Left cardiac atrium (tissue), 4 donors: ENCODE measurements around the gene SH2D3C. TPM values are rescaled to one million over a fixed set of nuclear protein-coding genes. Genes with fewer than 3 reads are reported as not detected.

Experiments
- ATAC-seq, 2 donors: fragments of 200-7000 bp; cut with Tn5 transposase; one replicate each; pipeline ENCODE4 v1.9.1; 2020; ENCODE audit warnings: mild to moderate bottlenecking in 2 of 2, moderate library complexity in 2 of 2
- DNase-seq: peaks from one replicate; pipeline ENCODE4 v3.0.0-alpha.2; 2020
- intact Hi-C, 2 donors: fragments of 100-400 bp; cut with DNase I; formaldehyde crosslinking; loops; one replicate each; pipeline versions ENCODE4 v1.14.1 to v1.15.1; 2022 to 2023
- microRNA-seq, 2 donors: library from miRNA; unstranded; fragments of <30 nt; microRNA quantifications; one replicate each; pipeline ENCODE4 v1.2.0, GENCODE V29; 2020
- total RNA-seq, 2 donors: library from RNA; stranded (reverse); fragmentation: NEBNext Ultra II Directional; extraction: Animal tissue kit (Norgen Biotek cat#: 25700); gene quantifications; one replicate each; pipeline ENCODE4 v1.2.1, GENCODE V29; 2021
- donor health status: DM: no; HTN: yes; CAD: no.
- donor health status: DM: no; HTN: yes; CAD: no; lungs with severe emphysema.
- donor health status: DM: yes; HTN: yes; CAD: no.
- donor health status: Dilated cardiomyopathy.

Gene SH2D3C
- total RNA-seq, 2 donors from 2014 or later, result 18.4 to 21.5 TPM

DNA sequence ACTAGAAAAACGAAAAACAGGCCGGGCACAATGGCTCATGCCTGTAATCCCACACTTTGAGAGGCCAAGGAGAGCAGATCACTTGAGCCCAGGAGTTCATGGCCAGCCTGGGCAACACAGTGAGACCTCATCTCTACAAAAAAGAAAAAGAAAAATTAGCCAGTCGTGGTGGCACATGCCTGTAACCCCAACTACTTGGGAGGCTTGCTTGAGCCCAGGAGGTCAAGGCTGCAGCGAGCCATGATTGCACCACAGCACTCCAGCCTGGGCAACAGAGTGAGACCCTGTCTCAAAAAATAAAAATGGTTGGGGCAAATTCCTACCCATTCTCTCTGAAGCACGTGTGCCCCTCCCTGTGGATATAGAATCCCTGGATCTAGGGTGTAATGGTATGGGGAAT is 80.1 kb downstream of the SH2D3C start:
- DNase-seq (no peak), ATAC-seq (no peak)
- intact Hi-C loops, result no loop called here

DNA sequence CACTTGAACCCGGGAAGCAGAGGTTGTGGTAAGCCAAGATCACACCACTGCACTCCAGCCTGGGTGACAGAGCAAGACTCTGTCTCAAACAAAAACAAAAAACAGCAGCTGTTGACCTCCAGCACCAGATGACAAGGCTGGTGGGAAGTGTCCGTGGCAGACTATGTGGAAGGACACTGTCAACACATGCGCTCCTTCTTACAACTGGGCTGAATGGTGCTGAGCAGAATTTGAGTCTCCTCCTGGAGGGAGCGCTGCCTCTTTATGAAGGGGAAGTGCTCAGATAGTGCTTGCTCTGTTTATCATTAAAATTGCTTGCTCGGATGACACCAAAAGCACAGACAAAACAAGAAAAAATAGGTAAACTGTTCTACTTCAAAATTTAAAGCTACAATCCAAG is 80.9 kb downstream of the SH2D3C start:
- no peak for DNase-seq
- no peak for ATAC-seq
- intact Hi-C loops, result no loop called here

DNA sequence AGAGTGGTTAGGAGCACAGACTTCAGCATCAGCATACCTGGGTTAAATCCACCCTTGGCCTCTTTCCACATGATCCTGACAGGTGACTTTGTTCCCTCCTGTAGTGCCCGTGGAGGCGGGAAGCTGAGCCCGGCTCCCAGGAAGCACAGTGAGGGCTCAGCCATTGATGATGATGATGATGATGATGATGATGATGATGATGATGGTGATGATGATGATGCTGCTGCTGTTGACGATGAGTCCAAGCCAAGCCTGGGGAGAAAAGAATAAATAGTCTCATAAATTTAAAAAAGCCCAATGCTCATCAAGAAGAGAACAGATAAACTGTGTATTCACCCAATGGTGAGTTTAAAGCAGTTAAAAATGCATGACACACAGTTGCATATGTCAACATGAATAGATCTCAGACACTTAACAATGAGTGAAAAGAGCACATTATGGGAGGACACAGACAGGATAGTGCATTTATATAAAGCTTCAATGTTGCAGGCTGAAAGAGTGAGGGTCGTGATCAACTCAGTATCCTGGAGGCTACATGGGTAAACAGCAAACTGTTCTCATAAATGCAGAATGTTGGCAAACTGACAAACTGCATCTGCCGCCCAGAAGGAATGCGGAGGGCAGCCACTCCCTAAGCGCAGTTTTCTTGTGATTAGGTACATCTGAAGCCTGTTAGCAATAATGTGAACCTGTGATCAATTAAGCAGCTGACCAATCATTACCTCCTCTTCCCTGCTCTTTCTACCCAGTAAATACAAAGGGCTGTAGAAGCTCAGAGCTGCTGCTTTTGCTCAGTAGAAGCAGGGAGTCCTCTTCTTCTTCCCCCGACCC is 83.4 kb downstream of the SH2D3C start:
- no peak for ATAC-seq
- intact Hi-C loops, result no loop called here

DNA sequence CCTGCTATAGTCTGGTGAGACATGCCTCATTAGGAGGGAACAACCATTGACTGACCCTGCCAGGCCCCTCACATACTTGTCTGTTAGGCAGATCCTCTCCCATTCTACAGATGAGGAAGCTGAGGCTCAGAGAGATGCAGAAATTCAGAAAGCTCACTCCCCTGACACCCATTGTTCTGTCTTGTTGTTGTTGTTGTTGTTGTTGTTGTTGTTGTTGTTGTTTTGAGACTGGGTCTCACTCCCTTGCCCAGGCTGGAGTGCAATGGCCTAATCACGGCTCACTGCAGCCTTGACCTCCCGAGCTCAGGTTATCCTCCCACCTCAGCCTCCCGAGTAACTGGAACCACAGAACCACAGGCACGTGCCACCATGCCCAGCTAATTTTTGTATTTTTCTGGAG is 84.8 kb downstream of the SH2D3C start:
- intact Hi-C loops, result no loop called here
- ATAC-seq (no peak), DNase-seq (no peak)

More for the DNA sequence above, 83.4 kb downstream of the SH2D3C start:
- no peak for DNase-seq

DNA sequence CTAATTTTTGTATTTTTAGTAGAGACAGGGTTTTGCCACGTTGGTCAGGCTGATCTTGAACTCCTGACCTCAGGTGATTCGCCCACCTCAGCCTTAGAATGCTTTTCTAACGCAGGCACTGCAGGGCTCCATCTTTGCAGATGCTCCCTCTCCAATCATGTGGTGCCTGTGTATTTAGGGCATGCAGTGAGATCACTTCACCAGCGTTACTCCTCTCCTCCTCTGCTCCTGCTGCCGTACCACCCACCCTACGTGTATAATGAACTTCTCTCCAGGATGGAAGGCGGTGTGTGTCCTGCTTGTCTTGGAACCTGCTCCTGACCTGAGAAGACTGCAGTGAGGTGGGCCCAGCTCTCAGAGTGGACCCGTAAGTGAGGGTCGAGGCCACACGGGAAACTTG is 85.3 kb downstream of the SH2D3C start:
- no peak for ATAC-seq
- intact Hi-C loops, result no loop called here
- no peak for DNase-seq

DNA sequence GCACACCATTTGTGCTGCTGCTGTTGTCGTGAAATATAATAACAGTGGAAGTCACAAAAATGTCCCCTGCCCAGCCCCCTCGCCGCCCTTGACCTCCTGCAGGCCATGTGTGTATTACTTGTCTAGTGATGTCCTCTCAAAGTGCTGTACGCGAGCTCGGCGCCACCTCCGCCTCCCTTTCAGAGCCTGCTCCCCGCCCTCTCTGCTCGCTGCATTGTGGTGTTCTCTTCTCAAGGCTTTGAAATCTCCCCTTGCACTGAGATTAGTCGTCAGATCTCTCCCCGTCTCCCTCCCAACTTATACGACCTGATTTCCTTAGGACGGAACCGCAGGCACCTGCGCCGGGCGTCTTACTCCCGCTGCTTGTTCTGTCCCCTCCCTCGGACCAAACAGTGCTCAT is 86.4 kb downstream of the SH2D3C start:
- DNase-seq, result no peak
- intact Hi-C loops, result no loop called here
- no peak for ATAC-seq

DNA sequence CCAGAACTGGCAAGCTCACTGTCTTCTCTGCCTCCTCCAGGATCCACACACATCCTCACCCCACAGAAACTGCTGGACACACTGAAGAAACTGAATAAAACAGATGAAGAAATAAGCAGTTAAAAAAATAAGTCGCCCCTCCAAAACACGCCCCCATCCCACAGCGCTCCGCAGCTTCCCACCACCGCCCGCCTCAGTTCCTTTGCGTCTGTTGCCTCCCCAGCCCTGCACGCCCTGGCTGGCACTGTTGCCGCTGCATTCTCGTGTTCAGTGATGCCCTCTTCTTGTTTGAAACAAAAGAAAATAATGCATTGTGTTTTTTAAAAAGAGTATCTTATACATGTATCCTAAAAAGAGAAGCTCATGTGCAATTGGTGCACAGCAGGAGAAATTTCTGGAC is 87.7 kb downstream of the SH2D3C start:
- DNase-seq, result no peak
- no peak for ATAC-seq
- intact Hi-C loops, result no loop called here

DNA sequence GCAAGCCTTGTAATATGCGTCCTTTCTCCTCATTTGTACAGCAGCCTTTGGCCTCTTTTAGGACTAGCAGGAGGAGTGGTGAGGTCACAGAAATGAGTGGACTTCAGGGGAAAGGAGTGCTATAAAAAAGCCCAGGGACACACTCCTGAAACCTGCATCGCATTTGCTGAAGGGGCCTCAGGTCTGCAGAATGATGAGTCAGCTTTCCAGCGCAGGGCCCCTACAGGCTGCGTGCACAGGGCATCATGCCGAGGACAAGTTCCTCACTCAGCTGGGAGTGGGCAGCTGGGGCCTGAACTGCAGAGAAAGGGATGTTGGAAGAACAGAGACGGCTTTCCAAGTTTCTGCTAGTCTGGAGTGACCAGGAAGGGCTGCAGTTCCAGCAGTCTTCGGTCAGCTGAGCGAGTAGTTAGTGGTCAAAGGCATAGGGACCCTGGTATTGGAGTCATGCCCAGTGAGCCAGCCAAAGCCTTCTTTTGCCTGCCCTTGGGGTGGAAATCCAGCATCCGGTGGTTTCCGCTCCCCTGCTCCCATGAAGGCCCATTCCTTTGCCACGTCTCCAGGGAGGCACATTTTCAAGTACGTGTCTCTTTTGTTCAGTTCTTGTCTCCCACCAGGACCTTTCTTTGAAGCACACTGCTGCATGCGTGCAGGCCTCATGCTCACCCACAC is 89.0 kb downstream of the SH2D3C start:
- ATAC-seq (no peak), DNase-seq (no peak)
- intact Hi-C loops, result no loop called here

Small RNA genes lying within 50 kb of the gene (microRNA-seq; reads per million reads assigned to microRNA genes)
- gene MIR2861 (0 reads per million in 2 donors), gene MIR3960 (0 reads per million in 2 donors)

Other genes starting within 250 kb of the SH2D3C start
- gene STXBP1, start 166.4 kb downstream of the SH2D3C start, total RNA-seq, result 10 to 100 TPM; 40.4 to 41.5 TPM
- gene CFAP157, start 71.7 kb downstream of the SH2D3C start, total RNA-seq, result not detected
- 10 to 100 TPM; 12.3 to 14.3 TPM for gene PTRH1, start 63.0 kb downstream of the SH2D3C start, total RNA-seq
- under 1 TPM; 0.05 to 0.09 TPM for gene TTC16, start 62.6 kb downstream of the SH2D3C start, total RNA-seq
- 1 to 10 TPM; 5.1 TPM for gene TOR2A, start 43.4 kb downstream of the SH2D3C start, total RNA-seq
- 10 to 100 TPM; 58.3 to 64.2 TPM for gene CDK9, start 7.4 kb upstream of the SH2D3C start, total RNA-seq
- gene FPGS, start 24.2 kb upstream of the SH2D3C start, total RNA-seq, result 10 to 100 TPM; 40.4 to 59.5 TPM
- gene ENG, start 76.0 kb upstream of the SH2D3C start, total RNA-seq, result 100 to 1,000 TPM; 132 to 392 TPM
- 100 to 1,000 TPM; 593 to 626 TPM for gene AK1, start 99.0 kb upstream of the SH2D3C start, total RNA-seq
- gene ST6GALNAC6, start 120.9 kb upstream of the SH2D3C start, total RNA-seq, result 10 to 100 TPM; 56.7 to 71.7 TPM
- 10 to 100 TPM; 35.8 to 49.9 TPM for gene ST6GALNAC4, start 138.4 kb upstream of the SH2D3C start, total RNA-seq
- gene PIP5KL1, start 152.1 kb upstream of the SH2D3C start, total RNA-seq, result under 1 TPM; 0.50 to 0.99 TPM
- gene DPM2, start 159.2 kb upstream of the SH2D3C start, total RNA-seq, result 10 to 100 TPM; 14.7 to 18.3 TPM
- gene EEIG1, start 202.3 kb upstream of the SH2D3C start, total RNA-seq, result 10 to 100 TPM; 24.9 to 27.3 TPM